PC-3 (cell line): ENCODE data around the gene EPHB2. TPM values are rescaled to one million over a fixed set of nuclear protein-coding genes. Genes with fewer than 3 reads are reported as not detected.

Experiments
- ATAC-seq: fragments of 200-7000 bp; cut with Tn5 transposase; 2 replicates; pipeline ENCODE4 v1.9.1; 2020; ENCODE audit warnings: mild to moderate bottlenecking, moderate library complexity
- BruUV-seq: library from RNA; stranded (reverse); fragments of 400-500 nt; replicated peaks from 2 replicates; lab custom pipeline; 2021; lab: Mats Ljungman, UMichigan
- CTCF ChIA-PET: fragments of 300-600 bp; sonication (Branson Sonifier 250); formaldehyde crosslinking; loops from one replicate; lab custom pipeline; 2022; ENCODE audit warnings: antibody characterized with exemption; lab: Charles Lee
- POLR2A ChIA-PET: fragments of 300-600 bp; sonication (Branson Sonifier 250); formaldehyde crosslinking; loops from one replicate; lab custom pipeline; 2022; ENCODE audit warnings: antibody characterized with exemption; ENCODE audit not compliant: unreplicated experiment; lab: Charles Lee
- DNase-seq: peaks from one replicate; pipeline ENCODE4 v3.0.0-alpha.2; 2015
- H2AFZ ChIP-seq: fragments of 300-600 bp; sonication (generic); 2 replicates; pipeline ENCODE4 v1.6.0; 2016; ENCODE audit warnings: antibody characterized with exemption, low read length
- H3F3A ChIP-seq: fragments of 300-600 bp; sonication (generic); one replicate; pipeline ENCODE4 v1.6.0; 2017; ENCODE audit warnings: antibody characterized with exemption, low read length, control low read depth, mild to moderate bottlenecking; ENCODE audit not compliant: unreplicated experiment
- H3K27ac ChIP-seq: fragments of 300-600 bp; sonication (generic); 2 replicates; pipeline ENCODE4 v1.5.1; 2016; ENCODE audit warnings: mild to moderate bottlenecking, low read length
- H3K27me3 ChIP-seq: fragments of 300-600 bp; sonication (generic); 2 replicates; pipeline ENCODE4 v1.6.1; 2016; ENCODE audit warnings: low read length, mixed read lengths
- H3K36me3 ChIP-seq: fragments of 300-600 bp; sonication (generic); 2 replicates; pipeline ENCODE4 v1.6.1; 2016; ENCODE audit warnings: low read depth, mixed run types, low read length, mixed read lengths
- H3K4me1 ChIP-seq: fragments of 300-600 bp; sonication (generic); 2 replicates; pipeline ENCODE4 v1.5.1; 2016; ENCODE audit warnings: low read length; ENCODE audit not compliant: insufficient read depth
- H3K4me2 ChIP-seq: fragments of 300-600 bp; sonication (generic); 2 replicates; pipeline ENCODE4 v1.6.0; 2016; ENCODE audit warnings: low read length
- H3K4me3 ChIP-seq: fragments of 300-600 bp; sonication (generic); 2 replicates; pipeline ENCODE4 v1.5.1; 2016; ENCODE audit warnings: mild to moderate bottlenecking, low read length, mixed read lengths
- H3K79me2 ChIP-seq: fragments of 300-600 bp; sonication (generic); 2 replicates; pipeline ENCODE4 v1.6.1; 2017; ENCODE audit warnings: low read length, mixed read lengths
- H3K9ac ChIP-seq: fragments of 300-600 bp; sonication (generic); 2 replicates; pipeline ENCODE4 v1.6.0; 2016; ENCODE audit warnings: mild to moderate bottlenecking, low read length
- H3K9me2 ChIP-seq: fragments of 300-600 bp; sonication (generic); replicated peaks from 2 replicates; pipeline ENCODE4 v1.6.1; 2016; ENCODE audit warnings: mixed run types, low read length, mixed read lengths
- H3K9me3 ChIP-seq: fragments of 300-600 bp; sonication (generic); 2 replicates; pipeline ENCODE4 v1.6.1; 2016; ENCODE audit warnings: low read length, mixed read lengths
- H4K20me1 ChIP-seq: fragments of 300-600 bp; sonication (generic); 2 replicates; pipeline ENCODE4 v1.6.1; 2016; ENCODE audit warnings: low read length, mixed read lengths
- EZH2 ChIP-seq: fragments of 300-600 bp; sonication (generic); IDR thresholded peaks from one replicate; pipeline ENCODE4 v1.6.1; 2017; ENCODE audit warnings: antibody characterized with exemption, mild to moderate bottlenecking, low read length; ENCODE audit not compliant: unreplicated experiment
- EZH2phosphoT487 ChIP-seq: fragments of 300-600 bp; sonication (generic); IDR thresholded peaks from 2 replicates; pipeline ENCODE4 v1.6.1; 2018; ENCODE audit warnings: mild to moderate bottlenecking, antibody characterized with exemption, low read length, borderline replicate concordance
- intact Hi-C: fragments of 100-400 bp; cut with micrococcal nuclease; formaldehyde crosslinking; loops from 2 replicates; pipeline ENCODE4 v1.9.0; 2023
- total RNA-seq: library from RNA; depleted of rRNA; stranded (reverse); fragments of >200 nt; gene quantifications from 2 replicates; pipeline ENCODE4 v1.2.3, GENCODE V29; 2014
- TF ChIP-seq, protein P1 (sequence below): fragments of 300-600 bp; sonication (generic); conservative IDR thresholded peaks from 2 replicates; pipeline ENCODE4 v1.5.1; 2017; ENCODE audit warnings: antibody characterized with exemption, low read depth, mild to moderate bottlenecking, low read length

EPHB2 gene
- total RNA-seq, 1 experiment from 2014 or later: 23.2 TPM

DNA sequence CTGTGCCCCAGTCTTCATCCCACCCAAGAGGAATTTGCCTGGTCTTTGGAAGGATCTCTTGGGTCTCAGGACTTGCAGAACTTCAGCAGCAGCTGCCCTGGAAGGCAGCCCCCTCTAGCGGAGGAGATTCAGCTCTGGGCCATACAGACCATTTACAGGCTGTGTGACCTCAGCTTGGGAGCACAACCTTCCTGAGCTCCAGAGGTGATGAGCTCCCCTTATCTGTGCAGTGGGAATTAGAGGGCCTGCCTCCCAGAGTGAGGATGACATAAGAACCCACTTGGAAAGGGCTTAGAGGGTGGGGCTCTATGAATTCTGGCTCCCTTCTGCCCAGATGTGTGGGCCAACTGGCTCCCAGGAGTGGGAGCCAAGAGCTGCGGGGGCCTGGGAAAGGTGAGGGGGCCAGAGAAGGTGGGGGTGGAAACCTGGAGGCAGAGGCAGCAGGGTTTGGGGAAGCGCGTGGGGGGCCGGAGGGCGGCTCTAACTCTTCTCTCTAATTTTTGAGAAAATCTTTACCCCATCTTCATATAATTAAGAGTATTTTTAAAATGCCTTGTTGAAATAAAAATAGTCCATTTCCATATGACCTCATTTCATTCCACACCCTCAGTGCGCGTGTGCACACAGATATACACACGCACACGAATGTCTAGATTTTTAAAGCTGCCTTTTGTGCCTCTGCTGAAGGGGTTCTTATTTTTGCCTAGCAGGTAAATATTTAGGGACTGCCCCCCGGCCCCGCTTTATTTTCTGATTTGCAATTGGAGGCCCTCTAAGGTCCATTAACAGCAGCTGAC is 21.5 kb downstream of the EPHB2 start:
- H3K27me3 ChIP-seq: no peaks in the 10 kb centered on the region
- H3K27ac ChIP-seq: no peak overlapping the region
- no peaks in the 10 kb centered on the region for H3K9me3 ChIP-seq
- POLR2A ChIA-PET: interaction anchor here (0.5 kb wide), 1 partner anchor 27 kb away, joined by 6 read pairs; no protein-coding TSS in a partner anchor
- ATAC-seq (no peak), DNase-seq (peak; percentile 24)
- no peak overlapping the region for H2AFZ ChIP-seq
- intact Hi-C loops: no loop called here
- no peak overlapping the region for H3K4me3 ChIP-seq
- TF ChIP-seq, protein P1, sequence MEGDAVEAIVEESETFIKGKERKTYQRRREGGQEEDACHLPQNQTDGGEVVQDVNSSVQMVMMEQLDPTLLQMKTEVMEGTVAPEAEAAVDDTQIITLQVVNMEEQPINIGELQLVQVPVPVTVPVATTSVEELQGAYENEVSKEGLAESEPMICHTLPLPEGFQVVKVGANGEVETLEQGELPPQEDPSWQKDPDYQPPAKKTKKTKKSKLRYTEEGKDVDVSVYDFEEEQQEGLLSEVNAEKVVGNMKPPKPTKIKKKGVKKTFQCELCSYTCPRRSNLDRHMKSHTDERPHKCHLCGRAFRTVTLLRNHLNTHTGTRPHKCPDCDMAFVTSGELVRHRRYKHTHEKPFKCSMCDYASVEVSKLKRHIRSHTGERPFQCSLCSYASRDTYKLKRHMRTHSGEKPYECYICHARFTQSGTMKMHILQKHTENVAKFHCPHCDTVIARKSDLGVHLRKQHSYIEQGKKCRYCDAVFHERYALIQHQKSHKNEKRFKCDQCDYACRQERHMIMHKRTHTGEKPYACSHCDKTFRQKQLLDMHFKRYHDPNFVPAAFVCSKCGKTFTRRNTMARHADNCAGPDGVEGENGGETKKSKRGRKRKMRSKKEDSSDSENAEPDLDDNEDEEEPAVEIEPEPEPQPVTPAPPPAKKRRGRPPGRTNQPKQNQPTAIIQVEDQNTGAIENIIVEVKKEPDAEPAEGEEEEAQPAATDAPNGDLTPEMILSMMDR: peak; percentile 43
- TF ChIP-seq EZH2: no peak
- H3K36me3 ChIP-seq: no peaks in the 10 kb centered on the region
- no peaks in the 10 kb centered on the region for H3K9me2 ChIP-seq
- H3K4me2 ChIP-seq: no peak overlapping the region
- H3K4me1 ChIP-seq: no peaks in the 10 kb centered on the region
- no peaks in the 10 kb centered on the region for H4K20me1 ChIP-seq
- no peaks in the 10 kb centered on the region for H3F3A ChIP-seq
- H3K9ac ChIP-seq: no peak overlapping the region
- no peaks in the 10 kb centered on the region for H3K79me2 ChIP-seq
- CTCF ChIA-PET: no interaction called here
- BruUV-seq: no TSS peak

DNA sequence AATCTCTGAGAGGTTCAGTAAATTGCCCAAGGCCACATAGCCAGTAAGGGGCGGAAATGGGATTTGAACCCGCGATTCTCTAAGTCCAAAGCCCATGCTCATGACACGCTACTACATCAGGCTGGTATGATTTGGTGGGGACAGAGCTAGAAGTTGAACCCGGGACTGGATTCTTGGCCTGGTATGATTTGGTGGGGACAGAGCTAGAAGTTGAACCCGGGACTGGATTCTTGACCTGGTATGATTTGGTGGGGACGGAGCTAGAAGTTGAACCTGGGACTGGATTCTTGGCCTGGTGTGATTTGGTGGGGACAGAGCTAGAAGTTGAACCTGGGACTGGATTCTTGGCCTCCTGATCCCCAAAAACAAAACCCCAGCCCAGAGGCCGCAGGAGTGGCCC is 23.0 kb downstream of the EPHB2 start:
- Histone ChIP-seq H3K9me3 (no peaks in the 10 kb centered on the region), H3K27ac (no peak overlapping the region), H3K27me3 (no peaks in the 10 kb centered on the region), H3K36me3 (no peaks in the 10 kb centered on the region), H3K9me2 (no peaks in the 10 kb centered on the region), H3K79me2 (no peaks in the 10 kb centered on the region), H3K4me1 (peaks cover 6% of the 10 kb centered on the region), H3F3A (no peaks in the 10 kb centered on the region), H4K20me1 (no peaks in the 10 kb centered on the region), H3K4me2 (no peak overlapping the region), H3K4me3 (no peak overlapping the region), H3K9ac (no peak overlapping the region), H2AFZ (no peak overlapping the region)
- BruUV-seq: no TSS peak
- ChIA-PET CTCF (interaction anchor here (0.7 kb wide), 1 partner anchor 8 kb away, joined by 4 read pairs; no protein-coding TSS in a partner anchor), POLR2A (no interaction called here)
- no peak for TF ChIP-seq EZH2
- TF ChIP-seq, protein P1: no peak
- no peak for TF ChIP-seq EZH2phosphoT487
- intact Hi-C loops: no loop called here
- DNase-seq: no peak
- ATAC-seq: no peak

DNA sequence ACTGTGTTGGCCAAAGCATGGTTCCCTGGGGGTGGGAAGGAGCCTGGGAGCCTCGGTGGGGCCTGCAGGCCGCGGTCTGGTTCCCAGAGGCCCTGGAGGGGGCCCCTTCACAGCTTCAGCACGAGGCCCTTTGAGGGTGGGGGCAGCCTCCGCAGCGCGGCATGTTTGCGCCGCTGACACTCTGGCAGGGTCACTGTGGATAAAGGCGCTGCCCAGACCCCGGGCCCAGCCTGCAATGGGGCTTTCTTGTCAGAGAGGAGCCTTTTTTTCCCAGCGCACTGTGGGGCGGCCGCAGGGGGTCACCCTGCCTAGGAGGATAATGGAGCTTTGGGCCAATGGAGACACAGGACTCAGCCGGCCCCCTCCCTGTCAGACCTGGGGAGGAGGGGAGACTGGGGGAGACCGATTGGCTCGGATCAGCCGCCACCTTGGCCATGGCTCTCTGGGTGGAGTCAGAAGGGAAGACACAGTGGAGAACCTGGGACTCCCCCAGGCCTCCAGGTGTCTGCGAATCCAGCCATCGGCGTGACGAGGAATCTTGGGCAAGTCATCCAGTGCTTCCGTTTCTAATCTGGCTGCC is 26.0 kb downstream of the EPHB2 start:
- BruUV-seq: no TSS peak
- Histone ChIP-seq H3K36me3 (no peaks in the 10 kb centered on the region), H3K27ac (no peak overlapping the region), H3F3A (no peaks in the 10 kb centered on the region), H3K9ac (no peak overlapping the region), H2AFZ (no peak overlapping the region), H3K79me2 (no peaks in the 10 kb centered on the region), H4K20me1 (no peaks in the 10 kb centered on the region), H3K27me3 (no peaks in the 10 kb centered on the region), H3K9me2 (no peaks in the 10 kb centered on the region), H3K9me3 (no peaks in the 10 kb centered on the region), H3K4me1 (peaks cover 7% of the 10 kb centered on the region), H3K4me3 (no peak overlapping the region), H3K4me2 (no peak overlapping the region)
- ChIA-PET POLR2A (no interaction called here), CTCF (no interaction called here)
- DNase-seq: no peak
- TF ChIP-seq, protein P1: no peak
- TF ChIP-seq EZH2phosphoT487: no peak
- TF ChIP-seq EZH2: no peak
- intact Hi-C loops: no loop called here
- ATAC-seq: no peak
